ENCODE results near the gene PET100.

DNA sequence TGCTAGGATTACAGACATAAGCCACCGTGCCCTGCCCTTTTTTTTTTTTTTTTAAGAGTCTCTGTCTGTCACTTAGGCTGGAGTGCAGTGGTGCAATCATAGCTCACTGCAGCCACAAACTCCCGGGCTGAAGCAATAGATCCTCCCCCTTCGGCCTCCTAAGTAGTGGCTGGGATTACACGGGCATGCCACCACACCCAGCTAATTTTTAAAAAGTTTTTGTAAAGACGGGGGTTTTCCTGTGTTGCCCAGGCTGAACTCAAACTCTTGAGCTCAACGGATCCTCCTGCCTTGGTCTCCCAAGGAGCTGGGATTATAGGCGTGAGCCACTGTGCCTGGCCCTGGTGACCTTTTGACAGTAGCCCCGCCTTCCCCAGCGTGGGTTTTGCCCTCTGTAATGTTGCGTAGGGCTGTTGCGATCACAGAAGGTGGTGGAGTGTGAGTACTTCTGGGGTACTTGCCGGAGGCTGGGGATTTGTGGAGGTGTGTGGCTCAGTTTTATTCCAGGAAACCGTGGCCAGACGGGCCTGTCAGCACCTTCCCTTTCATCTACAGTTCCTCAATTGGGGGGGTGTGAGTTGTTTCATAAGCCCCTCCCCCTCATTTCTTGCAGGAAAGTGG, 27.6 kb downstream of the PET100 start:
- no peak for TF ChIP-seq POLR2A (IDR thresholded peaks at IDR 0.05)
- TF ChIP-seq, protein P1, sequence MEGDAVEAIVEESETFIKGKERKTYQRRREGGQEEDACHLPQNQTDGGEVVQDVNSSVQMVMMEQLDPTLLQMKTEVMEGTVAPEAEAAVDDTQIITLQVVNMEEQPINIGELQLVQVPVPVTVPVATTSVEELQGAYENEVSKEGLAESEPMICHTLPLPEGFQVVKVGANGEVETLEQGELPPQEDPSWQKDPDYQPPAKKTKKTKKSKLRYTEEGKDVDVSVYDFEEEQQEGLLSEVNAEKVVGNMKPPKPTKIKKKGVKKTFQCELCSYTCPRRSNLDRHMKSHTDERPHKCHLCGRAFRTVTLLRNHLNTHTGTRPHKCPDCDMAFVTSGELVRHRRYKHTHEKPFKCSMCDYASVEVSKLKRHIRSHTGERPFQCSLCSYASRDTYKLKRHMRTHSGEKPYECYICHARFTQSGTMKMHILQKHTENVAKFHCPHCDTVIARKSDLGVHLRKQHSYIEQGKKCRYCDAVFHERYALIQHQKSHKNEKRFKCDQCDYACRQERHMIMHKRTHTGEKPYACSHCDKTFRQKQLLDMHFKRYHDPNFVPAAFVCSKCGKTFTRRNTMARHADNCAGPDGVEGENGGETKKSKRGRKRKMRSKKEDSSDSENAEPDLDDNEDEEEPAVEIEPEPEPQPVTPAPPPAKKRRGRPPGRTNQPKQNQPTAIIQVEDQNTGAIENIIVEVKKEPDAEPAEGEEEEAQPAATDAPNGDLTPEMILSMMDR (IDR thresholded peaks at IDR 0.05), result no peak

Data from body of pancreas (tissue), 4 donors.